HepG2 (cell line): ENCODE measurements around the gene ENTREP3. TPM values are rescaled to one million over a fixed set of nuclear protein-coding genes. Genes with fewer than 3 reads are reported as not detected.

Experiments used
- ATAC-seq: fragments of 200-7000 bp; cut with Tn5 transposase; 3 replicates; pipeline ENCODE4 v1.9.1; 2020; ENCODE audit warnings: mild to moderate bottlenecking, moderate library complexity
- BruUV-seq: library from RNA; stranded (reverse); fragments of 400-500 nt; replicated peaks from 2 replicates; lab custom pipeline; 2021; lab: Mats Ljungman, UMichigan
- CTCF ChIA-PET: fragments of 300-600 bp; formaldehyde crosslinking; extraction: SDS; loops from one replicate; lab custom pipeline; 2021; ENCODE audit warnings: low total read pairs, inconsistent platforms, low intra/inter-chr PET ratio; lab: Yijun Ruan, JAX
- POLR2A ChIA-PET: fragments of 350-600 bp; sonication (Branson Sonifier 250); formaldehyde crosslinking; loops from one replicate; lab custom pipeline; 2020; ENCODE audit warnings: antibody characterized with exemption, inconsistent platforms; lab: Yijun Ruan, JAX
- DNase-seq: peaks from one replicate; pipeline ENCODE4 v3.0.0-alpha.2; 2015; ENCODE audit warnings: low spot score
- FAIRE-seq: peaks from 3 replicates; lab custom pipeline; 2011; peaks lifted over from hg19 to GRCh38; lab: Jason Lieb, UNC
- H2AFZ ChIP-seq: one replicate; pipeline ENCODE4 v1.6.1; 2011; ENCODE audit warnings: low read length, inconsistent platforms
- H3K27ac ChIP-seq: fragments of 300-600 bp; 3 replicates; pipeline ENCODE4 v1.8.0; 2011; ENCODE audit warnings: mixed run types, mild to moderate bottlenecking, mixed read lengths, low read length, inconsistent platforms; ENCODE audit not compliant: insufficient read depth; ENCODE audit errors: extremely low read length
- H3K27me3 ChIP-seq, 2 experiments: fragments of 200-600 bp in 1 of 2; 2 replicates in 1 of 2; 3 replicates in 1 of 2; pipeline versions ENCODE4 v1.6.0 to v1.8.0; 2011; ENCODE audit warnings: low read length in 2 of 2, mild to moderate bottlenecking in 2 of 2, moderate library complexity in 2 of 2, inconsistent platforms in 1 of 2; ENCODE audit not compliant: insufficient read depth in 2 of 2, control insufficient read depth in 1 of 2
- H3K36me3 ChIP-seq, 2 experiments: fragments of 200-600 bp in 1 of 2; replicated peaks in 1 of 2; 2 replicates in 1 of 2; 3 replicates in 1 of 2; pipeline versions ENCODE4 v1.5.1 to v1.8.0; 2011; ENCODE audit warnings: low read length in 2 of 2, inconsistent platforms in 1 of 2; ENCODE audit not compliant: insufficient read depth in 2 of 2, control insufficient read depth in 1 of 2
- H3K4me1 ChIP-seq: 2 replicates; pipeline ENCODE4 v1.5.1; 2012; ENCODE audit warnings: low read length, inconsistent platforms; ENCODE audit not compliant: insufficient read depth
- H3K4me2 ChIP-seq: 2 replicates; pipeline ENCODE4 v1.6.0; 2011; ENCODE audit warnings: low read depth, low read length, inconsistent platforms
- H3K4me3 ChIP-seq, 3 experiments: fragments of 200-600 bp in 1 of 3; sonication (generic), shearing (Covaris generic) in 1 of 3; replicated peaks in 1 of 3; 2 replicates each; pipeline ENCODE4 v1.5.1; 2011 to 2016; ENCODE audit warnings: low read length in 3 of 3, inconsistent platforms in 2 of 3, low read depth in 2 of 3, mild to moderate bottlenecking in 2 of 3, control low read depth in 1 of 3, mixed read lengths in 1 of 3; ENCODE audit not compliant: insufficient read depth in 1 of 3
- H3K79me2 ChIP-seq: one replicate; pipeline ENCODE4 v1.6.1; 2011; ENCODE audit warnings: low read length, inconsistent platforms; ENCODE audit not compliant: insufficient read depth
- H3K9ac ChIP-seq: 2 replicates; pipeline ENCODE4 v1.6.0; 2011; ENCODE audit warnings: mild to moderate bottlenecking, low read depth, low read length, inconsistent platforms; ENCODE audit not compliant: insufficient read depth
- H3K9me3 ChIP-seq: 2 replicates; pipeline ENCODE4 v1.5.1; 2012; ENCODE audit warnings: mild to moderate bottlenecking, low read length
- H4K20me1 ChIP-seq: 2 replicates; pipeline ENCODE4 v1.6.0; 2011; ENCODE audit warnings: inconsistent platforms, mild to moderate bottlenecking, low read length, moderate library complexity; ENCODE audit not compliant: insufficient read depth
- AKAP8 ChIP-seq: sonication (generic); formaldehyde crosslinking; IDR thresholded peaks from 2 replicates; pipeline ENCODE4 v1.5.1; 2020; ENCODE audit warnings: mild to moderate bottlenecking, missing genetic modification reagents
- ELK4 ChIP-seq: sonication (generic); formaldehyde crosslinking; IDR thresholded peaks from 2 replicates; pipeline ENCODE4 v1.9.0; 2021; ENCODE audit warnings: missing genetic modification reagents, borderline replicate concordance
- GATAD1 ChIP-seq: IDR thresholded peaks from 2 replicates; pipeline ENCODE4 v1.6.1; 2016; ENCODE audit warnings: missing genetic modification reagents, missing compliant biosample characterization
- HDAC6 ChIP-seq: fragments of 200-600 bp; sonication (generic); IDR thresholded peaks from 2 replicates; pipeline ENCODE4 v1.7.0; 2017; ENCODE audit warnings: mild to moderate bottlenecking, antibody characterized with exemption, low read length, low read depth
- HOMEZ ChIP-seq: IDR thresholded peaks from 2 replicates; pipeline ENCODE4 v1.6.1; 2016; ENCODE audit warnings: low read depth
- MAFF ChIP-seq: IDR thresholded peaks from 2 replicates; pipeline ENCODE4 v1.6.1; 2011; ENCODE audit warnings: low read depth, low read length, improper control_type of control experiment
- MXI1 ChIP-seq: IDR thresholded peaks from 3 replicates; pipeline ENCODE4 v1.6.1; 2012; ENCODE audit warnings: low read depth, low read length, inconsistent platforms, borderline replicate concordance
- NFRKB ChIP-seq: fragments of 450-650 bp; IDR thresholded peaks from 2 replicates; pipeline ENCODE4 v1.6.1; 2017
- NRL ChIP-seq: sonication (generic); formaldehyde crosslinking; IDR thresholded peaks from 2 replicates; pipeline ENCODE4 v1.5.0; 2020; ENCODE audit warnings: missing genetic modification reagents, mild to moderate bottlenecking, moderate library complexity, borderline replicate concordance
- RCOR2 ChIP-seq: IDR thresholded peaks from 2 replicates; pipeline ENCODE4 v1.6.1; 2016; ENCODE audit warnings: missing biosample characterization, missing genetic modification reagents
- SETDB1 ChIP-seq: sonication (generic); formaldehyde crosslinking; IDR thresholded peaks from 2 replicates; pipeline ENCODE4 v1.5.1; 2020; ENCODE audit warnings: missing genetic modification reagents, mild to moderate bottlenecking, borderline replicate concordance
- TP53 ChIP-seq: sonication (generic); formaldehyde crosslinking; conservative IDR thresholded peaks from 2 replicates; pipeline ENCODE4 v1.4.0; 2020; ENCODE audit warnings: missing genetic modification reagents
- WIZ ChIP-seq: sonication (generic); formaldehyde crosslinking; IDR thresholded peaks from 2 replicates; pipeline ENCODE4 v1.5.1; 2020; ENCODE audit warnings: mild to moderate bottlenecking, missing genetic modification reagents
- ZNF230 ChIP-seq: sonication (generic); formaldehyde crosslinking; IDR thresholded peaks from 2 replicates; pipeline ENCODE4 v1.4.0; 2020; ENCODE audit warnings: mild to moderate bottlenecking, missing genetic modification reagents
- ZNF557 ChIP-seq: sonication (generic); formaldehyde crosslinking; IDR thresholded peaks from 2 replicates; pipeline ENCODE4 v1.4.0; 2020; ENCODE audit warnings: missing genetic modification reagents
- ZNF570 ChIP-seq: sonication (generic); formaldehyde crosslinking; IDR thresholded peaks from 2 replicates; pipeline ENCODE4 v1.4.0; 2020; ENCODE audit warnings: mild to moderate bottlenecking, missing genetic modification reagents, borderline replicate concordance
- ZNF788 ChIP-seq: sonication (generic); formaldehyde crosslinking; IDR thresholded peaks from 2 replicates; pipeline ENCODE4 v1.5.0; 2020; ENCODE audit warnings: mild to moderate bottlenecking, missing genetic modification reagents, borderline replicate concordance
- WGBS: methylation state at CpG from one replicate; pipeline ENCODE4 v1.1.6; 2017; ENCODE audit warnings: low lambda C conversion rate; 5-methylcytosine and 5-hydroxymethylcytosine counted together
- in situ Hi-C: cut with HindIII; loops from 2 replicates; pipeline ENCODE4 v1.10.0; 2017; ENCODE audit warnings: low pct_unique_long_range_greater_than_20kb; ENCODE audit not compliant: extremely low pct_ligation_motif_present
- intact Hi-C: fragments of 100-400 bp; cut with micrococcal nuclease; formaldehyde crosslinking; loops from one replicate; pipeline ENCODE4 v1.10.0; 2022; ENCODE audit not compliant: unreplicated experiment
- polyA plus RNA-seq, 8 experiments: library from polyadenylated mRNA; depleted of rRNA in 3 of 8; stranded (reverse) in 7 of 8; unstranded in 1 of 8; fragments of >200 nt; fragmentation: Illumina TruSeq in 4 of 8; extraction: Trizol in 4 of 8; gene quantifications; 2 replicates each; pipeline versions ENCODE4 v1.2.1 to v1.2.3, GENCODE V29; 2011 to 2016; ENCODE audit warnings: low read depth in 4 of 8, missing spikeins in 1 of 8, mixed read lengths in 1 of 8; ENCODE audit not compliant: insufficient read depth in 1 of 8
- total RNA-seq, 5 experiments: library from RNA; depleted of rRNA; stranded (reverse); fragments of >200 nt; fragmentation: Illumina TruSeq; extraction: Trizol; gene quantifications; 2 replicates each; pipeline ENCODE4 v1.2.3, GENCODE V29; 2016; ENCODE audit warnings: low read depth in 1 of 5
- TF ChIP-seq, protein P1 (sequence below): sonication (generic); formaldehyde crosslinking; IDR thresholded peaks from 2 replicates; pipeline ENCODE4 v1.5.1; 2020; ENCODE audit warnings: missing genetic modification reagents, mild to moderate bottlenecking, borderline replicate concordance

Gene ENTREP3
- total and polyA plus RNA-seq, 2 of the 13 experiments (the other 11 are each of a cell fraction or from before 2014, with no cell fraction given) = 4.1 to 9.9 TPM

GRCh38 chr1:155242805-155243358, 12.4 kb downstream of the ENTREP3 start:
- Histone ChIP-seq H3K4me3 (no peak overlapping the region), H3K27me3 (no peaks in the 10 kb centered on the region), H3K9ac (no peak overlapping the region), H3K4me2 (no peak overlapping the region), H3K36me3 (peaks cover 3 to 7% of the 10 kb centered on the region in 2 experiments; a peak in 2 of 5 replicates), H3K4me1 (peaks cover 15% of the 10 kb centered on the region), H3K79me2 (no peaks in the 10 kb centered on the region), H2AFZ (no peak overlapping the region), H3K9me3 (no peaks in the 10 kb centered on the region), H3K27ac (no peak overlapping the region), H4K20me1 (no peaks in the 10 kb centered on the region)
- intact Hi-C loops = no loop called here
- DNase-seq (no peak), FAIRE-seq (no peak), ATAC-seq (no peak)
- in situ Hi-C loops = loop anchor here (10.0 kb wide), 1 partner anchor 352 kb away; no protein-coding TSS in a partner anchor
- TF ChIP-seq ZNF230 (CRISPR knock-in tag) (no peak), HDAC6 (no peak), MAFF (no peak), AKAP8 (CRISPR knock-in tag) (no peak), SETDB1 (CRISPR knock-in tag) (no peak), ZNF557 (no peak), GATAD1 (CRISPR knock-in tag) (no peak), ZNF788 (CRISPR knock-in tag) (no peak), RCOR2 (no peak), NRL (CRISPR knock-in tag) (no peak), TP53 (CRISPR knock-in tag) (no peak), NFRKB (no peak), ZNF570 (CRISPR knock-in tag) (no peak), WIZ (CRISPR knock-in tag) (no peak), ELK4 (CRISPR knock-in tag) (no peak), MXI1 (no peak), HOMEZ (CRISPR knock-in tag) (no peak)
- TF ChIP-seq, protein P1, sequence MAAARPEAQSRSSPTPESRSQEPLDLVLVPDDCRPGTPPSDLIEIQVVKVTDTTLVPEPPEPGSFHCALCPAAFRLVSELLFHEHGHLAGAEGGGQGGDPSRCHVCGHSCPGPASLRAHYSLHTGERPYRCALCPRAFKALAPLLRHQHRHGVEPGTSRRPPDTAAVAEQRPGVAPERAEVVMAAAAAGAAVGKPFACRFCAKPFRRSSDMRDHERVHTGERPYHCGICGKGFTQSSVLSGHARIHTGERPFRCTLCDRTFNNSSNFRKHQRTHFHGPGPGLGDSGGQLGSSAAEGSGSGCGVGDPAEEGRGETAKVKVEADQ = no peak
- 60% methylated on average over 3 of the region's 3 CpGs for WGBS
- ChIA-PET POLR2A (no interaction called here), CTCF (no interaction called here)
- no TSS peak for BruUV-seq
